Measurements from ENCODE around the gene RNASE12.

DNA sequence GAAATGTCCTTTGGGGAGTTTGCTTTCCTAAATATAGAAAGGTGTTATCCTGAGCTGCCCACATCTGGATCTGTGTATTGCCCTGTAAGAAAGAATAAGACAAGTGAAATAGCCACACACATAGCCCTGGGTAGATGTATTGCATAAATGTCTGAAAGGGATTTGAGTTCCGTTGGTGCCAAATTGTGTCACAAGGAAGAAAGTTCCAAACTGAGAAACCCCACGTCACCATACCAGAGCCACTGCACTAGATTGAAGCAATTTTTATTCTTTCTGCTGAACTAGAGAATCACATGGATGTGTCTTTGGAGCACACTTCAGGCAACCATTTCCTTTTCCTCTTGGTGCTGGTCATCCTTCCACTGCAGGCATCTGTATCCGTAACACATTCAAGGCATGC, 35.3 kb downstream of the RNASE12 start:
- TF ChIP-seq, protein P1, sequence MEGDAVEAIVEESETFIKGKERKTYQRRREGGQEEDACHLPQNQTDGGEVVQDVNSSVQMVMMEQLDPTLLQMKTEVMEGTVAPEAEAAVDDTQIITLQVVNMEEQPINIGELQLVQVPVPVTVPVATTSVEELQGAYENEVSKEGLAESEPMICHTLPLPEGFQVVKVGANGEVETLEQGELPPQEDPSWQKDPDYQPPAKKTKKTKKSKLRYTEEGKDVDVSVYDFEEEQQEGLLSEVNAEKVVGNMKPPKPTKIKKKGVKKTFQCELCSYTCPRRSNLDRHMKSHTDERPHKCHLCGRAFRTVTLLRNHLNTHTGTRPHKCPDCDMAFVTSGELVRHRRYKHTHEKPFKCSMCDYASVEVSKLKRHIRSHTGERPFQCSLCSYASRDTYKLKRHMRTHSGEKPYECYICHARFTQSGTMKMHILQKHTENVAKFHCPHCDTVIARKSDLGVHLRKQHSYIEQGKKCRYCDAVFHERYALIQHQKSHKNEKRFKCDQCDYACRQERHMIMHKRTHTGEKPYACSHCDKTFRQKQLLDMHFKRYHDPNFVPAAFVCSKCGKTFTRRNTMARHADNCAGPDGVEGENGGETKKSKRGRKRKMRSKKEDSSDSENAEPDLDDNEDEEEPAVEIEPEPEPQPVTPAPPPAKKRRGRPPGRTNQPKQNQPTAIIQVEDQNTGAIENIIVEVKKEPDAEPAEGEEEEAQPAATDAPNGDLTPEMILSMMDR (IDR thresholded peaks at IDR 0.05; ENCODE audit: low read length) = no peak
- no peak for TF ChIP-seq EZH2phosphoT487 (IDR thresholded peaks at IDR 0.05; ENCODE audit: low read length)
- no peak for TF ChIP-seq EZH2 (optimal IDR thresholded peaks at IDR 0.05; ENCODE audit: low read depth, low read length)
